ENCODE data around the gene MRPS17. TPM values are rescaled to one million over a fixed set of nuclear protein-coding genes. Genes with fewer than 3 reads are reported as not detected.

MRPS17 gene
- 10 to 100 TPM in 1 of 2 donors, 1 to 10 TPM in 1; 5.8 to 11.6 TPM for total RNA-seq

DNA sequence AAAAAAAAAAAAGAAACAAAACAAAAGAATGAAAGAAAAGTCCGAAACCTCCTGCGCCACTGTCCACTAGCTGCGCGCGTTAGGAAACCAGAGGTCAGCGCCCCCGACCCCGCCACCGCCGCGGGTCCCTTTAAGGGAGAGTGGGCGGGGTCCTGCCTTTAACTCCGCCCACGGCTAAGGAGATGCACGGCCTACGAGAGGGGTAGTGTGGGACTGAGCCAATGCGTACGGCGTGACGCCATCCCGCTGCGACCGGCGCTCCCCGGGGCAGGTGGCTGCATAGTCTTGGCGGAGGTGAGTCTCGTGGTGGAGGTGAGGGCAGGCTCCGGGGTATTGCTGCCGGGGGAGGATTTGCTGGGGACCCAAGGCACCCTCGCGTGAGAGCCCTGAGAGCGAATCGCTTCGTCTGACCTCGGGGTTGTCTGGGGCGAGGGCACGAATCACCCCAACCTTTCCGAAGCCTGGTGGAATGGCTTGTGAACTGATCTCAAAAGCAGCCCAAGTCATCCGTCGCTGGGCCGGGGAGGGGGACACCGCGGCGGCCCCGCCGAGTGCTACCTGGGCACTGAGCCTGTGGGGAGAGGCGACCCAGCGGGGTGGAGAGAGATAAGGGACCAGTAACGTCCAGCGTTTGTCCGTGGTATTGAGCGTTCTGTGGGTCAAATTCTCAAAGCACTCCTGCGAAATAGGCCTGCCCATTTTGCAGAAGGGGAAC, at the start of gene MRPS17:
Gene MRPS17, plus strand, starts transcription at position 241 of the 715 bp plus-strand sequence. CDS start 1,319 bp downstream, outside the sequence.
- intact Hi-C loops (cut with DNase I), result no loop called here
- DNase-seq (ENCODE audit: low spot score), result peak; percentile 88

DNA sequence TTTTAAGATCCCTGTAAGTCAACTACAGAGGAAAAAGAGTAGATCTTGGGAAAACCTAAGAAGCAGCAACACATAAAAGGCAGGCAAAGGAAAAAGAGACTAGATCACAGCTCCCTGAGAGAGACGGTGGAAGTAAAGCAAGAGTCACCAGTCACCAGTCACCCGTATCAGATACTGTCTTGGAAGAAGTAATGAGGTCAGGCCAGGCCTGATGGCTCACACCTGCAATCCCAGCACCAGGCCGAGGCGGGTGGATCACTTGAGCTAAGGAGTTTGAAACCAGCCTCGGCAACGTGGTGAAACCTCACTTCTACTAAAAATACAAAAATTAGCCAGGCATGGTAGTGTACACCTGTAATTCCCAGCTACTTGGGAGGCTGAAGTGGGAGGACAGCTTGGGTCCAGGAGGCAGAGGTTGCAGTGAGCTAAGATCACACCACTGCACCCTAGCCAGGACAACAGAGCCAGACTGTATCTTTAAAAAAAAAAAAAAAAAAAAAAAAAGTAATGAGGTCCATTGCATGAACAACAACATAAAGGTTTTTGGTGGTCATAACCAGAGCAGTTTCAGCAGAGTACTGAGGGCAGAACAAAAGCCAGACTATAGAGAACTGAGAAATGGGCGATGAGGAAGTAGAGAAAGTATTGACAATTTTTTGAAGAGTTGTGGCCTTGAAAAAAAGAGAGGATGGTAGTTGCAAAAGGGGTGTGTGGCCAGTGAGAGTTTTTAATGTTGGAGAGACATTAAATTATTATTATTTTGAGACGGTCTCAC, 47.5 kb upstream of the MRPS17 start:
- Histone ChIP-seq H3K4me1 (replicated peaks) (no peaks in the 10 kb centered on the region), H3K27ac (no peak overlapping the region), H3K27me3 (replicated peaks; ENCODE audit: insufficient read depth) (no peaks in the 10 kb centered on the region), H3K36me3 (no peaks in the 10 kb centered on the region), H3K4me3 (no peak overlapping the region), H3K9me3 (no peaks in the 10 kb centered on the region)
- TF ChIP-seq POLR2AphosphoS5 (IDR thresholded peaks at IDR 0.05) (no peak), POLR2A (IDR thresholded peaks at IDR 0.05) (no peak)
- TF ChIP-seq, protein P1, sequence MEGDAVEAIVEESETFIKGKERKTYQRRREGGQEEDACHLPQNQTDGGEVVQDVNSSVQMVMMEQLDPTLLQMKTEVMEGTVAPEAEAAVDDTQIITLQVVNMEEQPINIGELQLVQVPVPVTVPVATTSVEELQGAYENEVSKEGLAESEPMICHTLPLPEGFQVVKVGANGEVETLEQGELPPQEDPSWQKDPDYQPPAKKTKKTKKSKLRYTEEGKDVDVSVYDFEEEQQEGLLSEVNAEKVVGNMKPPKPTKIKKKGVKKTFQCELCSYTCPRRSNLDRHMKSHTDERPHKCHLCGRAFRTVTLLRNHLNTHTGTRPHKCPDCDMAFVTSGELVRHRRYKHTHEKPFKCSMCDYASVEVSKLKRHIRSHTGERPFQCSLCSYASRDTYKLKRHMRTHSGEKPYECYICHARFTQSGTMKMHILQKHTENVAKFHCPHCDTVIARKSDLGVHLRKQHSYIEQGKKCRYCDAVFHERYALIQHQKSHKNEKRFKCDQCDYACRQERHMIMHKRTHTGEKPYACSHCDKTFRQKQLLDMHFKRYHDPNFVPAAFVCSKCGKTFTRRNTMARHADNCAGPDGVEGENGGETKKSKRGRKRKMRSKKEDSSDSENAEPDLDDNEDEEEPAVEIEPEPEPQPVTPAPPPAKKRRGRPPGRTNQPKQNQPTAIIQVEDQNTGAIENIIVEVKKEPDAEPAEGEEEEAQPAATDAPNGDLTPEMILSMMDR (IDR thresholded peaks at IDR 0.05), result no peak
- intact Hi-C loops (cut with DNase I), result no loop called here
- WGBS, result 92% methylated on average over 8 of the region's 8 CpGs
- no peak for DNase-seq (ENCODE audit: low spot score)

More for the DNA sequence above, at the start of gene MRPS17:
- no peaks in the 10 kb centered on the region for H3K27me3 ChIP-seq (replicated peaks; ENCODE audit: insufficient read depth)
- TF ChIP-seq POLR2AphosphoS5 (IDR thresholded peaks at IDR 0.05) (peak; percentile 96), POLR2A (IDR thresholded peaks at IDR 0.05) (peak; percentile 52)
- TF ChIP-seq, protein P1 (IDR thresholded peaks at IDR 0.05), result peak in 2 of 4 experiments; percentile 16 to 29
- H3K4me3 ChIP-seq, result peak within 1 kb of the TSS; percentile 62 to 80
- H3K4me1 ChIP-seq (replicated peaks), result no peaks in the 10 kb centered on the region
- WGBS, result under 1% methylated on average over 53 of the region's 53 CpGs
- no peaks in the 10 kb centered on the region for H3K36me3 ChIP-seq
- peak within 1 kb of the TSS; percentile 59 to 83 for H3K27ac ChIP-seq
- H3K9me3 ChIP-seq, result no peaks in the 10 kb centered on the region

DNA sequence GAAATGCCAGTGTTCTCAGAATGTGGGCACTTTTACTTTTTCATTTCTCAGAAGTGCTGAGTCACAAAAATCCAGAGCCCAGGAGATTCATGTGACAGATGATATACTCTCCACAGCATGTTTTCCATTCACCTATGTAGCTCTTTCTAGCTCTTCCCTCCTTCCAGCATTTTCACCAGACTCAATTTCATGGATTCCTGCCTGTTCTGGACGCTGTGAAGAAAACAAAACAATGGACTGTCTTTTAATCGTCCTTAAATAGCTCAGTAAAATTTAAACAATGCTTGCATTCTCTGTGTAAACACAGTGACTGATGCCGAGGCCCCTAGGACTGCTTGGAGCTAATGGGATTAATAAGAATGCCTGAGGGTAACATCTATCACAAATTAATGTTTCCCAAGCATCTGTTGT, 38.9 kb upstream of the MRPS17 start:
- H3K4me3 ChIP-seq, result no peak overlapping the region
- H3K4me1 ChIP-seq (replicated peaks), result no peaks in the 10 kb centered on the region
- H3K9me3 ChIP-seq, result no peaks in the 10 kb centered on the region
- TF ChIP-seq POLR2A (IDR thresholded peaks at IDR 0.05), result no peak
- TF ChIP-seq, protein P1 (IDR thresholded peaks at IDR 0.05), result no peak
- TF ChIP-seq POLR2AphosphoS5 (IDR thresholded peaks at IDR 0.05), result no peak
- no peak for DNase-seq (ENCODE audit: low spot score)
- intact Hi-C loops (cut with DNase I), result no loop called here
- H3K27ac ChIP-seq, result no peak overlapping the region
- 44% methylated on average over 3 of the region's 3 CpGs for WGBS
- H3K36me3 ChIP-seq, result no peaks in the 10 kb centered on the region
- H3K27me3 ChIP-seq (replicated peaks; ENCODE audit: insufficient read depth), result no peaks in the 10 kb centered on the region

DNA sequence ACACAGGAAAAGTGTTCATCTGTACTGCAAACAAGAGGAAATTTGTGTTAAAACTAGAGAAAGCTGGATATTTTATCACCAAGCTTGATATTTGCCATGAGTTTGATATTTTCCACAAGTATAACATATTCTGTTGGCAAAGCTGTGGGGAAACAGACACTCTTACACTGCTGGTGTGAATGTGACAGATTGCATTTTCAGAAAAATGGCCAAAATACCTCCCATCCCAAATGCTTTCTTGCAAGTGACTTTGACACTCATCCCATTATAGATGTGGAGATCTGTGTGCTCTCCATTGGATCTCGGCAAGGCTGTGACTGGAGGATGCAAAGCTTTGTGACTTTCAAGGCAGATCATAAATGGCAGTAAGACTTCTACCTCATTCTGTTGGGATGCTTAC, 33.9 kb upstream of the MRPS17 start:
- no peak for TF ChIP-seq POLR2A (IDR thresholded peaks at IDR 0.05)
- TF ChIP-seq, protein P1 (IDR thresholded peaks at IDR 0.05), result no peak
- no peak for TF ChIP-seq POLR2AphosphoS5 (IDR thresholded peaks at IDR 0.05)
- no peak for DNase-seq (ENCODE audit: low spot score)
- Histone ChIP-seq H3K4me1 (replicated peaks) (no peaks in the 10 kb centered on the region), H3K27me3 (replicated peaks; ENCODE audit: insufficient read depth) (no peaks in the 10 kb centered on the region), H3K9me3 (no peaks in the 10 kb centered on the region), H3K36me3 (no peaks in the 10 kb centered on the region), H3K27ac (no peak overlapping the region), H3K4me3 (no peak overlapping the region)
- 100% methylated on average over 1 of the region's 1 CpG for WGBS
- intact Hi-C loops (cut with DNase I), result no loop called here
